Neural cell (in vitro differentiated cells): ENCODE results near the gene IGF2R. TPM values are rescaled to one million over a fixed set of nuclear protein-coding genes. Genes with fewer than 3 reads are reported as not detected.

Experiments used
- H2AFZ ChIP-seq: fragments of 200-600, 300-800 bp; sonication (generic), shearing (Covaris generic); 2 replicates; pipeline ENCODE4 v1.6.0; 2014; ENCODE audit warnings: low read depth, mild to moderate bottlenecking, antibody characterized with exemption, low read length, moderate library complexity
- H3F3A ChIP-seq: fragments of 200-600 bp; shearing (Covaris generic); 2 replicates; pipeline ENCODE4 v1.6.1; 2016; ENCODE audit warnings: mild to moderate bottlenecking, moderate library complexity, mixed read lengths, antibody characterized with exemption, low read length; ENCODE audit not compliant: insufficient read depth, poor library complexity, severe bottlenecking
- H3K27ac ChIP-seq: fragments of 200-600, 300-800 bp; sonication (generic), shearing (Covaris generic); 2 replicates; pipeline ENCODE4 v1.5.1; 2014; ENCODE audit warnings: mild to moderate bottlenecking, low read length, moderate library complexity
- H3K27me3 ChIP-seq: fragments of 300-800, 200-600 bp; sonication (generic), shearing (Covaris generic); 2 replicates; pipeline ENCODE4 v1.6.0; 2014; ENCODE audit warnings: mild to moderate bottlenecking, low read depth, low read length, moderate library complexity; ENCODE audit not compliant: insufficient read depth
- H3K36me3 ChIP-seq: fragments of 300-800, 200-600 bp; sonication (generic), shearing (Covaris generic); 2 replicates; pipeline ENCODE4 v1.5.1; 2014; ENCODE audit warnings: mild to moderate bottlenecking, antibody characterized with exemption, low read length, moderate library complexity; ENCODE audit not compliant: insufficient read depth
- H3K4me2 ChIP-seq: fragments of 300-800, 200-600 bp; sonication (generic), shearing (Covaris generic); 2 replicates; pipeline ENCODE4 v1.6.0; 2014; ENCODE audit warnings: mild to moderate bottlenecking, low read length
- H3K4me3 ChIP-seq: fragments of 300-800, 200-600 bp; sonication (generic), shearing (Covaris generic); 2 replicates; pipeline ENCODE4 v1.5.1; 2014; ENCODE audit warnings: mild to moderate bottlenecking, low read length, moderate library complexity
- H3K79me2 ChIP-seq: fragments of 200-600 bp; shearing (Covaris generic); replicated peaks from 2 replicates; pipeline ENCODE4 v1.6.0; 2014; ENCODE audit warnings: mild to moderate bottlenecking, low read length, moderate library complexity; ENCODE audit not compliant: insufficient read depth
- H3K9ac ChIP-seq: fragments of 300-800, 200-600 bp; sonication (generic), shearing (Covaris generic); 2 replicates; pipeline ENCODE4 v1.6.1; 2016; ENCODE audit warnings: mild to moderate bottlenecking, low read length, mixed read lengths
- H3K9me2 ChIP-seq: fragments of 200-600 bp; shearing (Covaris generic); 2 replicates; pipeline ENCODE4 v1.6.1; 2016; ENCODE audit warnings: mild to moderate bottlenecking, low read length, mixed read lengths; ENCODE audit not compliant: insufficient read depth
- H3K9me3 ChIP-seq: fragments of 200-600, 300-800 bp; sonication (generic), shearing (Covaris generic); 2 replicates; pipeline ENCODE4 v1.6.1; 2016; ENCODE audit warnings: mild to moderate bottlenecking, mixed run types, low read length, moderate library complexity, mixed read lengths
- H4K20me1 ChIP-seq: fragments of 200-600 bp; shearing (Covaris generic); 2 replicates; pipeline ENCODE4 v1.6.1; 2016; ENCODE audit warnings: mild to moderate bottlenecking, mixed run types; ENCODE audit not compliant: insufficient read depth
- CTCF ChIP-seq: fragments of 450-650 bp; IDR thresholded peaks from 2 replicates; pipeline ENCODE4 v1.5.1; 2014; ENCODE audit warnings: antibody characterized with exemption, mild to moderate bottlenecking, moderate library complexity; ENCODE audit not compliant: poor library complexity, severe bottlenecking
- EP300 ChIP-seq: fragments of 450-650 bp; conservative IDR thresholded peaks from 2 replicates; pipeline ENCODE4 v1.6.1; 2014; ENCODE audit warnings: antibody characterized with exemption, mild to moderate bottlenecking, moderate library complexity; ENCODE audit not compliant: poor library complexity, severe bottlenecking
- EZH2 ChIP-seq: fragments of 200-600, 300-800 bp; shearing (Covaris generic), sonication (generic); IDR thresholded peaks from 2 replicates; pipeline ENCODE4 v1.6.1; 2014; ENCODE audit warnings: antibody characterized with exemption, low read length, borderline replicate concordance, mild to moderate bottlenecking; ENCODE audit not compliant: insufficient read depth, poor library complexity, severe bottlenecking
- MXI1 ChIP-seq: fragments of 450-650 bp; conservative IDR thresholded peaks from 2 replicates; pipeline ENCODE4 v1.6.1; 2014; ENCODE audit warnings: antibody characterized with exemption, mild to moderate bottlenecking; ENCODE audit not compliant: poor library complexity, severe bottlenecking
- POLR2AphosphoS5 ChIP-seq: IDR thresholded peaks from 2 replicates; pipeline ENCODE4 v1.6.1; 2012
- RAD21 ChIP-seq: fragments of 450-650 bp; conservative IDR thresholded peaks from 2 replicates; pipeline ENCODE4 v1.6.1; 2014; ENCODE audit warnings: antibody characterized with exemption, mild to moderate bottlenecking, moderate library complexity
- REST ChIP-seq: IDR thresholded peaks from 2 replicates; pipeline ENCODE4 v1.6.1; 2012; ENCODE audit warnings: borderline replicate concordance
- SMC3 ChIP-seq: fragments of 450-650 bp; conservative IDR thresholded peaks from 2 replicates; pipeline ENCODE4 v1.6.1; 2014; ENCODE audit warnings: antibody characterized with exemption, mild to moderate bottlenecking, moderate library complexity; ENCODE audit not compliant: poor library complexity
- TAF1 ChIP-seq: IDR thresholded peaks from 2 replicates; pipeline ENCODE4 v1.6.1; 2012; ENCODE audit warnings: low read depth
- polyA plus RNA-seq: library from polyadenylated mRNA; depleted of rRNA; stranded (reverse); fragments of >200 nt; gene quantifications from 2 replicates; pipeline ENCODE4 v1.2.3, GENCODE V29; 2014

The IGF2R gene
- polyA plus RNA-seq, 1 donor from 2014 or later = 15.0 TPM

- Histone ChIP-seq H3K36me3 (peaks cover 15% of the 10 kb centered on the region), H3K4me3 (no peak overlapping the region), H3K9me3 (no peaks in the 10 kb centered on the region), H3F3A (no peaks in the 10 kb centered on the region), H3K4me2 (no peak overlapping the region), H3K27ac (no peak overlapping the region), H3K27me3 (no peaks in the 10 kb centered on the region), H4K20me1 (no peaks in the 10 kb centered on the region), H3K9ac (no peak overlapping the region), H3K9me2 (no peaks in the 10 kb centered on the region), H2AFZ (no peak overlapping the region), H3K79me2 (no peaks in the 10 kb centered on the region)
- no peak for TF ChIP-seq EP300
- TF ChIP-seq CTCF = no peak
- no peak for TF ChIP-seq REST
- TF ChIP-seq TAF1 = no peak
- TF ChIP-seq POLR2AphosphoS5 = no peak
- TF ChIP-seq EZH2 = no peak
- TF ChIP-seq RAD21 = no peak
These were observed 53.2 kb downstream of the IGF2R start for GRCh38 chr6:160022101-160022500.

- Histone ChIP-seq H3K79me2 (no peaks in the 10 kb centered on the region), H3K4me3 (no peak overlapping the region), H4K20me1 (no peaks in the 10 kb centered on the region), H3K27me3 (no peaks in the 10 kb centered on the region), H3F3A (no peaks in the 10 kb centered on the region), H3K9me2 (no peaks in the 10 kb centered on the region), H3K27ac (no peak overlapping the region), H3K9ac (no peak overlapping the region), H3K4me2 (no peak overlapping the region), H3K9me3 (no peaks in the 10 kb centered on the region), H3K36me3 (peaks cover 15% of the 10 kb centered on the region), H2AFZ (no peak overlapping the region)
- TF ChIP-seq CTCF = no peak
- no peak for TF ChIP-seq EZH2
- no peak for TF ChIP-seq RAD21
- TF ChIP-seq POLR2AphosphoS5 = no peak
- TF ChIP-seq REST = no peak
- TF ChIP-seq MXI1 = no peak
- no peak for TF ChIP-seq TAF1
- no peak for TF ChIP-seq EP300
- TF ChIP-seq SMC3 = no peak
These were observed 53.9 kb downstream of the IGF2R start for GRCh38 chr6:160022793-160023192.
